PC-9 (cell line): Measurements from ENCODE around the gene HOXD3.

ENCODE experiments used
- EZH2 ChIP-seq: fragments of 200-600 bp; sonication (generic); IDR thresholded peaks from 2 replicates; pipeline ENCODE4 v1.8.0; 2017; ENCODE audit warnings: antibody characterized with exemption, low read depth
- TF ChIP-seq, protein P1 (sequence below): fragments of 200-600 bp; sonication (generic); conservative IDR thresholded peaks from 2 replicates; pipeline ENCODE4 v1.6.1; 2017; ENCODE audit warnings: mixed run types, antibody characterized with exemption, mild to moderate bottlenecking, moderate library complexity

DNA sequence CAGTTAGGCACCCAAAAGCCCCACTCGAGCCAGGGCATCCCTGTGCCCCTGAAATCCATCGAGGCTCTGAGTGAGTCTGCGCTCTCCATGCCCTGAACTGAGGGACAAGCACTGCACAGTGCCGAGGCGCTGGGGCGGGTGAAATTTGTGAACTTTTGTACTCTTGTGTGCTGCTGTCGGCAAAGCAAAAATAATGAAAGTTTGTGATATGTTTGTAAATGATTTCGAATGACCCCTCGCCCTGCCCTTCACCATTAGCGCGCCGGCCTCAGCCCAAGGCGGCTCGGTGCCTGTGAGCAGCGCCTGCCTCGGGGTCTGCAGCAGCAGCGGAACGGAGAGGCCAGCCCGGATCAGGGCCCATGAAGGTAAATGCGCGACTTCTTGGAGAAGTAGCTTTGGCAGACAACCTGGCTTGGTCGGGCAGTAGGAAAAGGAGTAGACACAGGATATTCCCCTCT, 7.6 kb upstream of the HOXD3 start:
- TF ChIP-seq, protein P1, sequence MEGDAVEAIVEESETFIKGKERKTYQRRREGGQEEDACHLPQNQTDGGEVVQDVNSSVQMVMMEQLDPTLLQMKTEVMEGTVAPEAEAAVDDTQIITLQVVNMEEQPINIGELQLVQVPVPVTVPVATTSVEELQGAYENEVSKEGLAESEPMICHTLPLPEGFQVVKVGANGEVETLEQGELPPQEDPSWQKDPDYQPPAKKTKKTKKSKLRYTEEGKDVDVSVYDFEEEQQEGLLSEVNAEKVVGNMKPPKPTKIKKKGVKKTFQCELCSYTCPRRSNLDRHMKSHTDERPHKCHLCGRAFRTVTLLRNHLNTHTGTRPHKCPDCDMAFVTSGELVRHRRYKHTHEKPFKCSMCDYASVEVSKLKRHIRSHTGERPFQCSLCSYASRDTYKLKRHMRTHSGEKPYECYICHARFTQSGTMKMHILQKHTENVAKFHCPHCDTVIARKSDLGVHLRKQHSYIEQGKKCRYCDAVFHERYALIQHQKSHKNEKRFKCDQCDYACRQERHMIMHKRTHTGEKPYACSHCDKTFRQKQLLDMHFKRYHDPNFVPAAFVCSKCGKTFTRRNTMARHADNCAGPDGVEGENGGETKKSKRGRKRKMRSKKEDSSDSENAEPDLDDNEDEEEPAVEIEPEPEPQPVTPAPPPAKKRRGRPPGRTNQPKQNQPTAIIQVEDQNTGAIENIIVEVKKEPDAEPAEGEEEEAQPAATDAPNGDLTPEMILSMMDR = no peak
- TF ChIP-seq EZH2 = no peak
